K562 (cell line): ENCODE results near the gene NUP160. TPM values are rescaled to one million over a fixed set of nuclear protein-coding genes. Genes with fewer than 3 reads are reported as not detected.

Experiments
- ATAC-seq: fragments of 200-7000 bp; cut with Tn5 transposase; 3 replicates; pipeline ENCODE4 v1.9.1; 2020; ENCODE audit warnings: moderate library complexity
- BruUV-seq: library from RNA; stranded (reverse); fragments of 400-500 nt; replicated peaks from 2 replicates; lab custom pipeline; 2021; lab: Mats Ljungman, UMichigan
- CTCF ChIA-PET: fragments of 300-600 bp; formaldehyde crosslinking; extraction: SDS; loops from one replicate; lab custom pipeline; 2021; ENCODE audit warnings: low intra/inter-chr PET ratio; lab: Yijun Ruan, JAX
- POLR2A ChIA-PET: fragments of 300-600, 350-650 bp; sonication (Branson Sonifier 250); formaldehyde crosslinking; extraction: SDS; loops from one replicate; lab custom pipeline; 2021; ENCODE audit warnings: antibody characterized with exemption, inconsistent platforms; lab: Yijun Ruan, JAX
- DNase-seq, 4 experiments: peaks; one replicate each; pipeline versions ENCODE4 v3.0.0 to v3.0.0-alpha.2; 2011 to 2018; ENCODE audit warnings: low spot score in 3 of 4, mixed read lengths in 3 of 4; ENCODE audit errors: extremely low read depth in 1 of 4
- FAIRE-seq: peaks from 2 replicates; lab custom pipeline; 2011; peaks lifted over from hg19 to GRCh38; lab: Jason Lieb, UNC
- H2AFZ ChIP-seq: 2 replicates; pipeline ENCODE4 v1.6.0; 2011; ENCODE audit warnings: low read depth, low read length, control low read depth, inconsistent platforms
- H3K27ac ChIP-seq: fragments of 200-600 bp; 3 replicates; pipeline ENCODE4 v1.8.0; 2011; ENCODE audit warnings: low read depth, mild to moderate bottlenecking, control low read depth, inconsistent platforms, low read length, moderate library complexity, mixed read lengths; ENCODE audit errors: extremely low read depth
- H3K27me3 ChIP-seq, 2 experiments: fragments of 300-600 bp in 1 of 2; 2 replicates in 1 of 2; 3 replicates in 1 of 2; pipeline versions ENCODE4 v1.6.0 to v1.8.0; 2011; ENCODE audit warnings: inconsistent platforms in 2 of 2, low read length in 2 of 2, mild to moderate bottlenecking in 1 of 2, mixed read lengths in 1 of 2, moderate library complexity in 1 of 2; ENCODE audit not compliant: control insufficient read depth in 2 of 2, insufficient read depth in 2 of 2
- H3K36me3 ChIP-seq: fragments of 300-600 bp; 3 replicates; pipeline ENCODE4 v1.8.0; 2011; ENCODE audit warnings: mild to moderate bottlenecking, low read length, inconsistent platforms; ENCODE audit not compliant: control insufficient read depth, insufficient read depth
- H3K4me1 ChIP-seq, 2 experiments: fragments of 200-600 bp in 1 of 2; replicated peaks in 1 of 2; 2 replicates in 1 of 2; 3 replicates in 1 of 2; pipeline versions ENCODE4 v1.5.1 to v1.8.0; 2011; ENCODE audit warnings: inconsistent platforms in 2 of 2, low read length in 2 of 2, mild to moderate bottlenecking in 1 of 2, mixed read lengths in 1 of 2, moderate library complexity in 1 of 2; ENCODE audit not compliant: control insufficient read depth in 2 of 2, insufficient read depth in 2 of 2
- H3K4me2 ChIP-seq: 2 replicates; pipeline ENCODE4 v1.6.1; 2011; ENCODE audit warnings: low read length, control low read depth, inconsistent platforms, mixed read lengths; ENCODE audit not compliant: insufficient read depth
- H3K4me3 ChIP-seq: fragments of 200-600 bp; sonication (generic), shearing (Covaris generic); 2 replicates; pipeline ENCODE4 v1.5.1; 2016; ENCODE audit warnings: control low read depth, inconsistent platforms
- H3K79me2 ChIP-seq: fragments of 200-600 bp; 3 replicates; pipeline ENCODE4 v1.8.0; 2011; ENCODE audit warnings: low read length, inconsistent platforms; ENCODE audit not compliant: control insufficient read depth, insufficient read depth
- H3K9ac ChIP-seq, 2 experiments: 2 replicates each; pipeline versions ENCODE4 v1.6.0 to v1.6.1; 2011; ENCODE audit warnings: low read depth in 2 of 2, low read length in 2 of 2, control low read depth in 1 of 2, inconsistent platforms in 1 of 2, mild to moderate bottlenecking in 1 of 2, mixed read lengths in 1 of 2; ENCODE audit not compliant: insufficient read depth in 1 of 2
- H3K9me1 ChIP-seq: one replicate; pipeline ENCODE4 v1.6.0; 2011; ENCODE audit warnings: inconsistent platforms, mild to moderate bottlenecking, low read length, moderate library complexity; ENCODE audit not compliant: control insufficient read depth, insufficient read depth
- H3K9me3 ChIP-seq: replicated peaks from 2 replicates; pipeline ENCODE4 v1.5.1; 2011; ENCODE audit warnings: low read depth, low read length, inconsistent platforms; ENCODE audit not compliant: control insufficient read depth, insufficient read depth
- H4K20me1 ChIP-seq: replicated peaks from 2 replicates; pipeline ENCODE4 v1.6.1; 2011; ENCODE audit warnings: low read length, inconsistent platforms, mixed read lengths; ENCODE audit not compliant: control insufficient read depth, insufficient read depth
- HEY1 ChIP-seq: fragments of 250-450 bp; sonication (Bioruptor Pico); IDR thresholded peaks from 2 replicates; pipeline ENCODE4 v1.5.0; 2020; ENCODE audit warnings: mild to moderate bottlenecking, moderate library complexity, borderline replicate concordance
- ZEB2 ChIP-seq: fragments of 450-650 bp; IDR thresholded peaks from 2 replicates; pipeline ENCODE4 v1.6.1; 2016
- ZNF431 ChIP-seq: sonication (generic); formaldehyde crosslinking; IDR thresholded peaks from 2 replicates; pipeline ENCODE4 v1.8.0; 2022; ENCODE audit warnings: mild to moderate bottlenecking, missing genetic modification reagents
- ZNF512 ChIP-seq: IDR thresholded peaks from 2 replicates; pipeline ENCODE4 v1.6.1; 2016; ENCODE audit warnings: missing genetic modification characterization, missing compliant biosample characterization
- ZNF589 ChIP-seq: fragments of 200-800 bp; sonication (Bioruptor generic); IDR thresholded peaks from 2 replicates; pipeline ENCODE4 v1.6.1; 2016; ENCODE audit warnings: low read depth, missing genetic modification characterization, missing compliant biosample characterization
- WGBS: fragments of 100-300 bp; shearing (Covaris generic); methylation state at CpG from one replicate; pipeline ENCODE4 v1.1.6; 2016; ENCODE audit warnings: low coverage, mixed read lengths; ENCODE audit not compliant: insufficient coverage; ENCODE audit errors: missing lambda C conversion rate; 5-methylcytosine and 5-hydroxymethylcytosine counted together
- in situ Hi-C: fragments of 300-500 bp; cut with MboI; formaldehyde crosslinking; loops from 4 replicates; pipeline ENCODE4 v1.15.0; 2018; ENCODE audit warnings: inconsistent platforms, mixed read lengths
- intact Hi-C: fragments of 100-400 bp; cut with micrococcal nuclease; formaldehyde crosslinking; loops from 2 replicates; pipeline ENCODE4 v1.14.2; 2022
- polyA plus RNA-seq, 8 experiments: library from polyadenylated mRNA; depleted of rRNA in 4 of 8; stranded (reverse) in 5 of 8; unstranded in 3 of 8; fragments of >200 nt; fragmentation: Nextera tagmentation in 2 of 8; fragmentation: Illumina TruSeq in 1 of 8; extraction: Ambion mirVana in 2 of 8; extraction: Trizol in 1 of 8; gene quantifications; 2 replicates each; pipeline versions ENCODE4 v1.2.1 to v1.2.3, GENCODE V29; 2011 to 2014; ENCODE audit warnings: inconsistent platforms in 1 of 8, missing spikeins in 1 of 8
- total RNA-seq, 7 experiments: library from RNA; depleted of rRNA in 6 of 7; stranded (reverse); fragments of >200 nt in 6 of 7; fragmentation: Illumina TruSeq in 2 of 7; extraction: Trizol in 2 of 7; gene quantifications; 2 replicates each; pipeline versions ENCODE4 v1.2.1 to v1.2.3, GENCODE V29; 2011 to 2021; ENCODE audit warnings: low replicate concordance in 1 of 7

NUP160 gene
- total and polyA plus RNA-seq, 9 of the 15 experiments (the other 6 are each of a cell fraction or from before 2014, with no cell fraction given): 41.5 to 112 (median 65.0) TPM

GRCh38 chr11:47870404-47870803 is 22.3 kb upstream of the NUP160 start:
- in situ Hi-C loops: no loop called here
- no peak overlapping the region for H2AFZ ChIP-seq
- ChIA-PET CTCF (no interaction called here), POLR2A (interaction anchor here (0.7 kb wide), 1 partner anchor 235 kb away, joined by 3 read pairs; no protein-coding TSS in a partner anchor)
- no TSS peak for BruUV-seq
- 0% methylated on average over 2 of the region's 2 CpGs for WGBS
- H3K4me2 ChIP-seq: no peak overlapping the region
- no peak overlapping the region for H3K9ac ChIP-seq
- no peak for FAIRE-seq
- no peak for DNase-seq
- no peak for ATAC-seq
- no peak overlapping the region for H3K4me3 ChIP-seq
- intact Hi-C loops: no loop called here
- TF ChIP-seq ZEB2 (no peak), ZNF589 (no peak), ZNF431 (CRISPR knock-in tag) (no peak), HEY1 (no peak), ZNF512 (tag) (peak; percentile 31; the same call in 1 of the 2 replicates)
- H3K79me2 ChIP-seq: no peaks in the 10 kb centered on the region
- H3K9me3 ChIP-seq: no peaks in the 10 kb centered on the region; the same call in 1 of the 2 replicates
- no peaks in the 10 kb centered on the region for H3K36me3 ChIP-seq
- H3K27me3 ChIP-seq: no peaks in the 10 kb centered on the region; a peak in 1 of 5 replicates
- H3K4me1 ChIP-seq: no peaks in the 10 kb centered on the region
- H3K9me1 ChIP-seq: no peaks in the 10 kb centered on the region
- no peaks in the 10 kb centered on the region for H4K20me1 ChIP-seq
- no peak overlapping the region for H3K27ac ChIP-seq
